Activated CD4-positive, alpha-beta T cell treated with anti-CD3 and anti-CD28 coated beads, Interleukin-2, amount 10 ng/mL, durations not matched to agents 7 days and 5 days (primary cell): Measurements from ENCODE around the gene SUSD1. TPM values are rescaled to one million over a fixed set of nuclear protein-coding genes. Genes with fewer than 3 reads are reported as not detected.
"Not testable (repeated sequence)": the region's sequence is repeated elsewhere in the genome, so short reads cannot be mapped to it uniquely, and the experiment has no call there.

Experiments
- CTCF ChIA-PET: fragments of 350-600 bp; sonication (Branson Sonifier 250); formaldehyde crosslinking; loops from one replicate; lab custom pipeline; 2021; ENCODE audit warnings: antibody characterized with exemption; lab: Charles Lee
- POLR2A ChIA-PET: fragments of 350-600 bp; sonication (Branson Sonifier 250); formaldehyde crosslinking; loops from one replicate; lab custom pipeline; 2021; ENCODE audit warnings: antibody characterized with exemption; lab: Charles Lee
- DNase-seq: peaks from one replicate; pipeline ENCODE4 v3.0.0-alpha.2; 2020
- H3K27ac Mint-ChIP-seq: one replicate; pipeline ENCODE4 v1.8.0; 2021; ENCODE audit warnings: mild to moderate bottlenecking, moderate library complexity, mixed read lengths
- H3K27me3 Mint-ChIP-seq: one replicate; pipeline ENCODE4 v1.8.0; 2021; ENCODE audit warnings: mixed read lengths
- H3K36me3 Mint-ChIP-seq: one replicate; pipeline ENCODE4 v1.8.0; 2021; ENCODE audit warnings: low read depth, mixed read lengths
- H3K4me1 Mint-ChIP-seq: one replicate; pipeline ENCODE4 v1.8.0; 2021; ENCODE audit warnings: mixed read lengths
- H3K4me3 Mint-ChIP-seq: one replicate; pipeline ENCODE4 v1.8.0; 2021; ENCODE audit warnings: mild to moderate bottlenecking, moderate library complexity, mixed read lengths
- H3K9me3 Mint-ChIP-seq: one replicate; pipeline ENCODE4 v1.8.0; 2021; ENCODE audit warnings: mixed read lengths
- total RNA-seq, 2 experiments: library from RNA; stranded (reverse); gene quantifications; one replicate each; pipeline ENCODE4 v1.2.3, GENCODE V29; 2021

The SUSD1 gene
- total RNA-seq, 2 experiments from 2014 or later, result 12.0 to 14.7 TPM

DNA sequence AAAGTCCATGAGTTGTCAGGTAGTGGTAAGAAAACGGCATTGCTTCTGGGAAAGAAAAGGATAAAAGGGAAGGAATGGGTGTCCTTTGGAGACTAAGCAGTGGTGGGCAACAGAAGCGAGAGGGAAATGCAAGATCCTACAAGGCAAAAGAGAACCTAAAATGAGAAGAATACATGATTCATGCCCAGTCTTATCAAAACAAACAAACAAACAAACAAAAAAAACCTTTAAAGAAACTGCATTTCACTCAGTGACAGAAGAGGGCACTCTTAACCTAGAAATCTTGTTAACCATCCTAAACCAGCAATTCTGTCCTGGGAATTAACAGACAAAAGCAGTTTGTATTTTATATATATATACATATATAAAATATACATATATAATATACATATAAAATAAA, 88.5 kb downstream of the SUSD1 start:
- Mint-ChIP-seq H3K4me1 (peaks cover 2% of the 10 kb centered on the region), H3K36me3 (peaks cover 10% of the 10 kb centered on the region), H3K27me3 (no peaks in the 10 kb centered on the region), H3K27ac (peak overlapping the region; percentile 47), H3K9me3 (no peaks in the 10 kb centered on the region), H3K4me3 (no peak overlapping the region)
- ChIA-PET CTCF (interaction anchor here (0.6 to 1.6 kb wide), 7 partner anchors 12 to 480 kb away, joined by 3 to 5 read pairs (median 3); no protein-coding TSS in a partner anchor), POLR2A (no interaction called here)
- no peak for DNase-seq

DNA sequence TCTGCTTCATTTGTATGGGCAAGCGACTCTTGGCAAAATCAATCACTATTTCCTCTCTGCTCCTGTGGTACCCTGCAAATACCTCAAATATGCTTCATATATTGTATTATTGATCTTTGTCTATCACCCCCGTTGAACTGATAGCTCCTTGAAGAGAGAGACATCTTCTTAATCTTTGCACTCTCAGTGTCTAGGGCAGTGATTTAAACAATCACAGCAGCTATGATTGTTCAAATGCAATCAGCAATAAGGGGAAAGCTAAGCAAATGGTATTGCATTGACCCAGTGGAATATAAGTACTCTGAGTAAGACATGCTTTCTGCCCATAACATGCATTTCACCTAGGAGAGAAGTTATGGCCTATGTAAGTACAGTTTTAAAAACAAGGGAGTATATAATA, 90.2 kb downstream of the SUSD1 start:
- Mint-ChIP-seq H3K4me3 (no peak overlapping the region), H3K9me3 (no peaks in the 10 kb centered on the region), H3K36me3 (peaks cover 10% of the 10 kb centered on the region), H3K27ac (no peak overlapping the region), H3K4me1 (peaks cover 2% of the 10 kb centered on the region), H3K27me3 (no peaks in the 10 kb centered on the region)
- ChIA-PET CTCF (interaction anchor here (2.4 kb wide), 1 partner anchor 13 kb away, joined by 6 read pairs; no protein-coding TSS in a partner anchor), POLR2A (no interaction called here)
- DNase-seq, result no peak

GRCh38 chr9:112084334-112084733, 90.8 kb downstream of the SUSD1 start:
- ChIA-PET POLR2A (no interaction called here), CTCF (interaction anchor here (1.4 to 2.4 kb wide), 2 partner anchors 10 to 13 kb away, joined by 5 to 6 read pairs; no protein-coding TSS in a partner anchor)
- no peak for DNase-seq
- Mint-ChIP-seq H3K27me3 (no peaks in the 10 kb centered on the region), H3K4me1 (peaks cover 2% of the 10 kb centered on the region), H3K27ac (no peak overlapping the region), H3K4me3 (no peak overlapping the region), H3K36me3 (peaks cover 10% of the 10 kb centered on the region), H3K9me3 (no peaks in the 10 kb centered on the region)

DNA sequence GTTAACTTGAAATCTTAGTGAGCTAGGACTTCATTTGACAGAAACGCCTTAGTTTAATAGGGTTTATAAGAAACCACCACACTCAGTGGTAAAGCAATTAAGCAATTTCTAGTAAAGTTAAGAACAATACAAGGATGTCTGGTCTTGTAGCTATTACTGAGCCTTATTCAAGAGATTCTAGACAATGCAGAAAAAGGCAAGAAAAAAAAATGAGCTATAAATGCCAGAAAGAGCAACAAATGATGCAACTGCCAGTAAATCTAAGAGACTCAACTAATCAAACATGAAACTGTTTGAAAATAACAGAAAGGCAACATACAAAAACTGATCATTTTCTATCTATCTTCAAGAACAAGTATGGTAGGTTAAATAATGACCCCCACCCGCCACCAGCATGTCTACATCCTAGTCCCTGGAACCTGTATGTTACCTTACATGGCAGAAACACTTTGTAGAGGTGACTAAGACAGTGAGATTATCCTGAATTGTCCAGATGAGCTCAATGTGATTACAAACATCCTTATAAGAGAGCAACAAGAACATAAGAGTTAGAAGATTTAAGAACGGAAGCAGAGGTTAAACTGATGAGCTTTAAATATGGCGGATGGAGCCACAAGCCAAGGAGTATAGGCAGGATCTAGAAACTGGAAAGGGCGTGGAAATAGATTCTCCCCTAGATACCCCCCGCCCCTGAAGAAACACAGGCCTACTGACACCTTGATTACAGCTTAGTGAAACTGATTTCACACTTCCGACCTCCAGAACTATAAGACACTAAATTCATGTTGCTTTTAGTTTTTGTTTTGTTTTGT, 93.0 kb downstream of the SUSD1 start:
- CTCF ChIA-PET, result interaction anchor here (0.9 to 1.8 kb wide), 3 partner anchors 11 to 322 kb away, joined by 3 to 4 read pairs (median 4); no protein-coding TSS in a partner anchor
- peaks cover 5% of the 10 kb centered on the region for H3K36me3 Mint-ChIP-seq

DNA sequence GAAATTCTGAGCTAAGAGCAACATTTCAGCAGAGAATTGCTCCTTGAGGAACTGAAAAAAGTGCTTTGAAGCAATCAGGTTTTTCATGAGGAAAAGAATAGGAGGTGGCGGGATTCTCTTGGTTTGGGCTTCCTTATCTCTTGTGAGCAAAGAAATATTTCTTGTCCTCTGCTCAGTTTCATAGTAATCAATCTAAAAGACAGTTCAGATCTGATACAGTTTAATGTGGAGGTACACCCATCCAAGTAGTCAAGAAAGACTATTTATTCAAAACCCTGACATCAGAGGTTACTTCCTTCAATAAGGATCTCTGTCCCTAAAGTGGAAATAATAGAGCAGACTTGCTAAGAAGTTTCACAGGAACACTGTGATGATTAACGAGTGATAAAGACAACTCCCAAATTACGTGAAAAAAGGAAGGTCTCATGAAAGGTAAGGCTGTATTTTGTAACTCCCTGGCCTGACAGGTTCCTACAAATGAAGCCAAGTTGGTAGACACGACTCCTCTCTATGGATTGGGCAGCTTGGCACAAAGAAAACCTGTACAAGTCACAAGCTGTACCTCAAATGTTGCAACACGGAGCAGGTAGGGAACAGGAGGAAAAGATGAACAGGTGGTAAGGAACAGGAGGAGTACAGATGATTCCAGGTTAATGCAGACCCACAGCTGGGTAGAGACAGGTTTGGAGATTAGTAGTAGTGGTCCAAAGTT, 94.1 kb downstream of the SUSD1 start:
- Mint-ChIP-seq H3K36me3 (peaks cover 2% of the 10 kb centered on the region), H3K4me1 (peaks cover 11% of the 10 kb centered on the region), H3K27ac (no peak overlapping the region), H3K4me3 (no peak overlapping the region), H3K27me3 (no peaks in the 10 kb centered on the region), H3K9me3 (no peaks in the 10 kb centered on the region)
- POLR2A ChIA-PET, result no interaction called here
- DNase-seq, result no peak
- CTCF ChIA-PET, result interaction anchor here (0.7 to 1.8 kb wide), 2 partner anchors 321 to 1467 kb away, joined by 4 read pairs; no protein-coding TSS in a partner anchor

More for the DNA sequence above, 93.0 kb downstream of the SUSD1 start:
- POLR2A ChIA-PET, result interaction anchor here (0.6 kb wide), 1 partner anchor 707 kb away, joined by 3 read pairs; no protein-coding TSS in a partner anchor
- H3K27ac Mint-ChIP-seq, result no peak overlapping the region
- H3K27me3 Mint-ChIP-seq, result no peaks in the 10 kb centered on the region
- DNase-seq, result no peak
- H3K4me1 Mint-ChIP-seq, result peaks cover 4% of the 10 kb centered on the region
- no peak overlapping the region for H3K4me3 Mint-ChIP-seq
- H3K9me3 Mint-ChIP-seq, result no peaks in the 10 kb centered on the region

DNA sequence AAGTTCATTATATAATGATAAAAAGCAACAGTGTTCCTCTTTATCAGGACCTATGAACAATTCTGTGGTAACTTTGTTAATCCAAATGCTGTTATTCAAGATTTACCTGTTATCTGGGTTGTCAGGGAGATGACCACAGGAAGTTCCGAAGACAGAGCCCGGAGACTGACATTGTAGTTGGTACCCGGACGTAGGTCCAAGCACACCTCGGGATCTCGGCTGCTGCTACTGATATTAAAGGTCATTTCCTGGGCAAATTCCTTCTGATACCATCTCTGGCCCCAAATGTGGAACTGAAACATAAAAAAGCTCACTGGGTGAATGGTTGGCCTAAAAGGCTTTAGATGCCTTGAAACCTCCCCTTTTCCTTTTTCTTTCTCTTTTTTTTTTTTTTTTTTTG, 96.7 kb downstream of the SUSD1 start:
- CTCF ChIA-PET, result interaction anchor here (0.7 kb wide), 1 partner anchor 171 kb away, joined by 4 read pairs; no protein-coding TSS in a partner anchor
- DNase-seq, result no peak
- Mint-ChIP-seq H3K9me3 (no peaks in the 10 kb centered on the region), H3K4me1 (peaks cover 22% of the 10 kb centered on the region), H3K36me3 (peaks cover 9% of the 10 kb centered on the region), H3K27ac (no peak overlapping the region), H3K27me3 (no peaks in the 10 kb centered on the region), H3K4me3 (no peak overlapping the region)
- POLR2A ChIA-PET, result no interaction called here

DNA sequence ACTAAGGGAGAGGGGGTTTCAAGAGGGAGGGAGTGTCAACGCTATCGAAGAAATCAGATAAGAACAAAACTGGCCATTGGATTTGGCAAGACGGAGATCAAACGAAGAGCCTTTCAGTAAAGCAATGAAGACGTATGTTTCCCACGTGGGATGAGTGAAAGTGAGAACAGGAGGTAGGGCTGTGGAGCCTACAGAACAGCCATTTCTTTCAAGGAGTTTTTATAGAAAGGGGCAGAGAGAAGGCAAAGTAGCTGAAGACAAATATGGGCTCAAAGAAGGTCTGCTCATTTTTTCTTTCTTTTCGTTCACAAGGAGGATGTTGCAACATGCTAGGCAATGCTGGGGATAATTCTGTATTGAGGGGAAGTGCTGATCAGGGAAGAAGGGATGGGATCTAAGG, 98.3 kb downstream of the SUSD1 start:
- Mint-ChIP-seq H3K27me3 (no peaks in the 10 kb centered on the region), H3K27ac (no peak overlapping the region), H3K4me1 (peaks cover 29% of the 10 kb centered on the region), H3K4me3 (no peak overlapping the region), H3K36me3 (peaks cover 9% of the 10 kb centered on the region), H3K9me3 (no peaks in the 10 kb centered on the region)
- ChIA-PET CTCF (interaction anchor here (0.5 kb wide), 1 partner anchor 320 kb away, joined by 3 read pairs; no protein-coding TSS in a partner anchor), POLR2A (no interaction called here)
- DNase-seq, result no peak

GRCh38 chr9:112075009-112075378, 100.1 kb downstream of the SUSD1 start:
- DNase-seq, result no peak

DNA sequence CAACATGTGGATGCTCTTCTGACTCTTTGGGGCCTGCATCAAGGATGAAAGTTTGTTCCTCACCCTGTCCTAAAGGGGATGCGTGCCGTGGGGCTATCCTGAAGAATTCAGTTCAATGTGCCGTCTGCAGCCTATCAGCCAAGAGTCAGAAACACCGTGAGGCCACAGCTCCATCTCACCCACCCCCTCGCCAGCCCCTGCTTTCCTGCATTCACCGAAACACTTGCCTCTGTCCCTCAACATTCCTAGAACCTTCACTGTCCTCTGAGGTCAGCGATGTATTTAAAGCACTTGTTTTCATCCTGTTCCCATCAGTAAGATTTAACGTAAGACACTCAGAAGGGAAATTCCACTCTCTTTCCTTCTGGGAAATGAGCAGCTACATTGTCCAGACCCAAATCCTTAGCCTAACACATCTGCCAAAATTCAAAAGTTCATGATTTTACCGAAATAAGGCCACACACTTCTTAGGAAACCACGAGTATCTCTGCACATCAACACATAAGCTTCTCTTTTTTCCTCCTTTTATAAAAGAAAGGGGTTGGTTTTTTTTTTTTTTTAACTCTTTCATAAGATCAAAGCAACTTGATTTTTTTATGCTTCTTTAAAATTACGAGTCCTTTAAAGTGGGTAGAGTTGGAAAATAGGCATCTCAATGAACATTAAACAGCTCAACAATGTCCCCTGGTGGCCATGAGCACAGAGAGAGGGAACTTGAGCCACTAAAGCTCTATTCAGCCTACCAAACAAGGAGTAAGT, 100.7 kb downstream of the SUSD1 start:
- H3K4me3 Mint-ChIP-seq, result no peak overlapping the region
- peak overlapping the region; percentile 68 for H3K27ac Mint-ChIP-seq
- H3K27me3 Mint-ChIP-seq, result no peaks in the 10 kb centered on the region
- peaks cover 34% of the 10 kb centered on the region for H3K4me1 Mint-ChIP-seq
- peak; percentile 84 for DNase-seq
- no peaks in the 10 kb centered on the region for H3K9me3 Mint-ChIP-seq
- POLR2A ChIA-PET, result interaction anchor here (0.6 kb wide), 1 partner anchor 315 kb away, joined by 3 read pairs; no protein-coding TSS in a partner anchor
- H3K36me3 Mint-ChIP-seq, result peaks cover 11% of the 10 kb centered on the region
- CTCF ChIA-PET, result interaction anchor here (0.6 to 1.4 kb wide), 20 partner anchors 9 to 721 kb away, joined by 3 to 7 read pairs (median 3); no protein-coding TSS in a partner anchor

More at GRCh38 chr9:112075009-112075378, 100.1 kb downstream of the SUSD1 start:
- Mint-ChIP-seq H3K36me3 (peaks cover 11% of the 10 kb centered on the region), H3K4me1 (peaks cover 34% of the 10 kb centered on the region), H3K4me3 (no peak overlapping the region), H3K27me3 (no peaks in the 10 kb centered on the region), H3K9me3 (no peaks in the 10 kb centered on the region), H3K27ac (peak overlapping the region; percentile 68)
- CTCF ChIA-PET, result interaction anchor here (0.6 to 1.4 kb wide), 17 partner anchors 9 to 410 kb away, joined by 3 to 7 read pairs (median 3); no protein-coding TSS in a partner anchor
- POLR2A ChIA-PET, result interaction anchor here (0.6 kb wide), 1 partner anchor 316 kb away, joined by 3 read pairs; no protein-coding TSS in a partner anchor

DNA sequence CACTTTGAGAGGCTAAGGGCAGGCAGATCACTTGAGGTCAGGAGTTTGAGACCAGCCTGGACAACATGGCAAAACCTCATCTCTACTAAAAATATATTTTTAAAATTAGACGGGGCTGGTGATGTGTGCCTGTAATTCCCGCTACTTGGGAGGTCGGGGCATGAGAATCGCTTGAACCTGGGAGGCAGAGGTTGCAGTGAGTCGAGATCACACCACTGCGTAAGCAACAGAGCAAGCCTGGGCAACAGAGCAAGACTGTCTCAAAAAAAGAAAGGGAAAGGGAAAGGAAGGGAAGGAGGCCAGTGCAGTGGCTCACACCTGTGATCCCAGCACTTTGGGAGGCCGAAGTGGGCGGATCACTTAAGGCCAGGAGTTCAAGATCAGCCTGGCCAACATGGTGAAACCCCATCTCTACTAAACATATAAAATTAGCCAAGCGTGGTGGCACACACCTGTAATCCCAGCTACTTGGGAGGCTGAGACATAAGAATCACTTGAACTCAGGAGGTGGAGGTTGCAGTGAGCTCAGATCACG, 101.4 kb downstream of the SUSD1 start:
- H3K27ac Mint-ChIP-seq, H3K9me3 Mint-ChIP-seq, H3K4me3 Mint-ChIP-seq, H3K27me3 Mint-ChIP-seq, DNase-seq, POLR2A ChIA-PET: not testable (repeated sequence)
- Mint-ChIP-seq H3K36me3 (peaks cover 12% of the 10 kb centered on the region), H3K4me1 (peaks cover 34% of the 10 kb centered on the region)
- CTCF ChIA-PET, result interaction anchor here (1.1 to 1.4 kb wide), 3 partner anchors 21 to 315 kb away, joined by 3 to 6 read pairs (median 6); no protein-coding TSS in a partner anchor

DNA sequence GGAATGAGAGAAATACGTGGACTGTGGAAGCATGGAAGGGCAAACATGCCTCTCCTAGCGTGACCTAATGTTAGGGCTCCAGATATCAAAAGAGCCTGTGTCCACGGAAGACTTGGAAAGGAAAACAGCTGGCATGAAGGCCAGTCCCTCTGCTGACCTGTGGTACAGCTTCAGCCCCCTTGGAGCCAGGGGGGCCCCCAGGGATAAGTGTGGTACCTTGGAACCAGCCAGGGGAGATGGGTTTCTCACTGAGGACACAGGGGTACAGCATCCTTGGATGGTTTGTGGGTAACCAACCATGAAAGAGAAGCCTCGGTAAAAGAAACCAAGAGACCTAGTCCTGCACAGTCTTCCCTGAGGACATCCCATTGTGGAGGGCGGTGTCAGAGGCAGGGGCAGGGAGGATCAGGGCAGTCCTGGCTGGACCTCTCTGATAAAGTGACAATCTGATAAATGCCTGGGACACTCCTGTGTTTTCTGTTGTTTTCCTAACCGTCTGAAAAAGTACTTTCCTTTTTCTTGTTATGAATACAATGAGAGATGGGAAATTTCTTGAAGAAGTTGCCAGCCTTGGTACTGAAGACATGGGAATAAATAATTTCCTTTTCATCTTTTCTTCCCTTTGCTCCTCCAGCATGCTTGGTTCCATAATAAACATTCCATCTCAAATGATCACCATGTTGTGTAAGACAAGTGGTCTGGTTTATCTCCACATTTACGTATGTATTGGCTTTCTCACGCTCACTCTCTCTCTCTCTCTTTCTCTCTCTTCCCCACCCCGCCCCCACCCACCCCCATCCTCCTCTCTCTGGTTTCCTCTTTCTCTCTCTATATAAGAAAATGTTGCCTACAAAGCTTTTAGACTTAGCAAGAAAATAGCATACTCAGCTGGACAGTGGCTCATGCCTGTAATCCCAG, 102.1 kb downstream of the SUSD1 start:
- Mint-ChIP-seq H3K36me3 (peaks cover 15% of the 10 kb centered on the region), H3K27me3 (no peaks in the 10 kb centered on the region), H3K9me3 (no peaks in the 10 kb centered on the region), H3K4me1 (peaks cover 34% of the 10 kb centered on the region), H3K4me3 (no peak overlapping the region), H3K27ac (no peak overlapping the region)
- no peak for DNase-seq
- ChIA-PET POLR2A (no interaction called here), CTCF (interaction anchor here (1.3 kb wide), 1 partner anchor 12 kb away, joined by 3 read pairs; no protein-coding TSS in a partner anchor)
